HepG2 (cell line): Measurements from ENCODE around the gene DST. TPM values are rescaled to one million over a fixed set of nuclear protein-coding genes. Genes with fewer than 3 reads are reported as not detected.

Experiments used
- CREB3 ChIP-seq: sonication (generic); formaldehyde crosslinking; IDR thresholded peaks from 2 replicates; pipeline ENCODE4 v1.5.0; 2020; ENCODE audit warnings: missing genetic modification reagents
- GMEB1 ChIP-seq: sonication (generic); formaldehyde crosslinking; IDR thresholded peaks from 2 replicates; pipeline ENCODE4 v1.5.1; 2020; ENCODE audit warnings: missing genetic modification reagents, mild to moderate bottlenecking, borderline replicate concordance
- MBNL3 ChIP-seq: fragments of 250-450 bp; sonication (Bioruptor Pico); conservative IDR thresholded peaks from 2 replicates; pipeline ENCODE4 v1.8.0; 2022; ENCODE audit warnings: mild to moderate bottlenecking, inconsistent platforms
- MTERF4 ChIP-seq: sonication (generic); formaldehyde crosslinking; IDR thresholded peaks from 2 replicates; pipeline ENCODE4 v1.8.0; 2023; ENCODE audit warnings: mild to moderate bottlenecking, missing genetic modification reagents
- SP4 ChIP-seq: sonication (generic); formaldehyde crosslinking; IDR thresholded peaks from 2 replicates; pipeline ENCODE4 v1.8.1; 2023; ENCODE audit warnings: mild to moderate bottlenecking, missing genetic modification reagents
- TEAD3 ChIP-seq: optimal IDR thresholded peaks from 2 replicates; pipeline ENCODE3; 2016; ENCODE audit warnings: borderline replicate concordance
- THAP7 ChIP-seq: sonication (generic); formaldehyde crosslinking; IDR thresholded peaks from 2 replicates; pipeline ENCODE4 v1.8.1; 2023; ENCODE audit warnings: mild to moderate bottlenecking, missing genetic modification reagents
- U2AF1 ChIP-seq: fragments of 200-400 bp; formaldehyde crosslinking; optimal IDR thresholded peaks from 2 replicates; pipeline ENCODE3; 2017; ENCODE audit warnings: mild to moderate bottlenecking, low read depth, low read length
- ZNF12 ChIP-seq: sonication (generic); formaldehyde crosslinking; IDR thresholded peaks from 2 replicates; pipeline ENCODE4 v1.5.0; 2020; ENCODE audit warnings: missing genetic modification reagents
- ZNF142 ChIP-seq: sonication (generic); formaldehyde crosslinking; IDR thresholded peaks from 2 replicates; pipeline ENCODE4 v1.4.0; 2020; ENCODE audit warnings: missing genetic modification reagents
- ZNF276 ChIP-seq: sonication (generic); formaldehyde crosslinking; IDR thresholded peaks from 2 replicates; pipeline ENCODE4 v1.4.0; 2020; ENCODE audit warnings: mild to moderate bottlenecking, low read depth, missing genetic modification reagents
- ZNF280D ChIP-seq: sonication (generic); formaldehyde crosslinking; IDR thresholded peaks from 2 replicates; pipeline ENCODE4 v1.5.1; 2020; ENCODE audit warnings: mild to moderate bottlenecking, missing genetic modification reagents
- ZNF451 ChIP-seq: sonication (generic); formaldehyde crosslinking; IDR thresholded peaks from 2 replicates; pipeline ENCODE4 v1.5.0; 2020; ENCODE audit warnings: mild to moderate bottlenecking, missing genetic modification reagents
- ZNF570 ChIP-seq: sonication (generic); formaldehyde crosslinking; IDR thresholded peaks from 2 replicates; pipeline ENCODE4 v1.4.0; 2020; ENCODE audit warnings: mild to moderate bottlenecking, missing genetic modification reagents, borderline replicate concordance
- polyA plus RNA-seq, 8 experiments: library from polyadenylated mRNA; depleted of rRNA in 3 of 8; stranded (reverse) in 7 of 8; unstranded in 1 of 8; fragments of >200 nt; fragmentation: Illumina TruSeq in 4 of 8; extraction: Trizol in 4 of 8; gene quantifications; 2 replicates each; pipeline versions ENCODE4 v1.2.1 to v1.2.3, GENCODE V29; 2011 to 2016; ENCODE audit warnings: low read depth in 4 of 8, missing spikeins in 1 of 8, mixed read lengths in 1 of 8; ENCODE audit not compliant: insufficient read depth in 1 of 8
- total RNA-seq, 5 experiments: library from RNA; depleted of rRNA; stranded (reverse); fragments of >200 nt; fragmentation: Illumina TruSeq; extraction: Trizol; gene quantifications; 2 replicates each; pipeline ENCODE4 v1.2.3, GENCODE V29; 2016; ENCODE audit warnings: low read depth in 1 of 5

DST gene
- total and polyA plus RNA-seq, 2 of the 13 experiments (the other 11 are each of a cell fraction or from before 2014, with no cell fraction given) = 64.4 to 89.0 TPM

GRCh38 chr6:56683882-56684281 is 41.2 kb upstream of the DST start (continued):
- no peak for TF ChIP-seq ZNF142 (CRISPR knock-in tag)
- TF ChIP-seq CREB3 (CRISPR knock-in tag) = no peak
- no peak; the same call in 1 of the 2 replicates for TF ChIP-seq SP4 (CRISPR knock-in tag)
- TF ChIP-seq MTERF4 (CRISPR knock-in tag) = no peak
- TF ChIP-seq ZNF451 (CRISPR knock-in tag) = no peak
- TF ChIP-seq TEAD3 (CRISPR knock-in tag) = peak; percentile 99
- no peak for TF ChIP-seq ZNF276 (CRISPR knock-in tag)
- TF ChIP-seq ZNF570 (CRISPR knock-in tag) = no peak
- TF ChIP-seq MBNL3 (CRISPR knock-in tag) = no peak
- TF ChIP-seq ZNF12 (CRISPR knock-in tag) = peak; percentile 61; the same call in 1 of the 2 replicates
- no peak for TF ChIP-seq U2AF1
- no peak for TF ChIP-seq THAP7 (CRISPR knock-in tag)
- peak; percentile 78; the same call in 1 of the 2 replicates for TF ChIP-seq ZNF280D
- no peak for TF ChIP-seq GMEB1
